ENCODE results near the gene IL24.
"Not testable (repeated sequence)": the region's sequence is repeated elsewhere in the genome, so short reads cannot be mapped to it uniquely, and the experiment has no call there.

IL24 gene, protein sequence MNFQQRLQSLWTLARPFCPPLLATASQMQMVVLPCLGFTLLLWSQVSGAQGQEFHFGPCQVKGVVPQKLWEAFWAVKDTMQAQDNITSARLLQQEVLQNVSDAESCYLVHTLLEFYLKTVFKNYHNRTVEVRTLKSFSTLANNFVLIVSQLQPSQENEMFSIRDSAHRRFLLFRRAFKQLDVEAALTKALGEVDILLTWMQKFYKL

DNA sequence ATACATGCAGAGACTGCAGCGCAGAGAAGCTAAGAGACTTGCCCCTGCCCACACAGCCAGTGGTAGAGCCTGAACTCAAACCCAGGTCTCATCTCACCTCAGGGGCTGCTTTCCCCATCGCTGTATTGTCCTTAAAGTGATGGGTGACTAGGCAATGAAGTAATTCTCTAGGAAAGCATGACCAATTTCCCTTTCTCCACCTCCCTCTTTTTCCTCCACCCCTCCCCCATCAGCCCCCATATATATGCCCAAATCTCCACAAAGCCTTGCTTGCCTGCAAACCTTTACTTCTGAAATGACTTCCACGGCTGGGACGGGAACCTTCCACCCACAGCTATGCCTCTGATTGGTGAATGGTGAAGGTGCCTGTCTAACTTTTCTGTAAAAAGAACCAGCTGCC lies at the start of gene IL24:
Gene IL24 (plus strand): TSS at position 269 of the 400 bp plus-strand sequence. CDS start 390 bp downstream, outside the sequence.
- DNase-seq, result no peak

DNA sequence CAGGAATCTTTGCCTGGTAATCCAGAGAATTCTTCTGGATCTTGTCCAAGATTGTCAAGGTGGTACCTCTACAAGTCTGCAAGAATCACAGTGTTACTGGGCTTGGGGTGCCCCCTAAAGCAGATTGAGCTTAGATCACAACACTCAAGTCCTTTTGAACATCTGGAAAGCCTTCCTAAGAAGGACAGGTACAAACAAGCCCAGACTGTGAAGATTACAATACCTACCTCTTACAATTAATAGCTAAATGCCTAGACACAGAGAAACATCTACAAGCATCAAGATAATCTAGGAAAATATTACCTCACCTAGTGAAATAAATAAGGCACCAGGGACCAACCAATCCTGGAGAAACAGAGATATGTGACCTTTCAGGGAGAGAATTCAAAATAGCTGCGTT lies 49.3 kb upstream of the IL24 start:
- DNase-seq, result no peak

DNA sequence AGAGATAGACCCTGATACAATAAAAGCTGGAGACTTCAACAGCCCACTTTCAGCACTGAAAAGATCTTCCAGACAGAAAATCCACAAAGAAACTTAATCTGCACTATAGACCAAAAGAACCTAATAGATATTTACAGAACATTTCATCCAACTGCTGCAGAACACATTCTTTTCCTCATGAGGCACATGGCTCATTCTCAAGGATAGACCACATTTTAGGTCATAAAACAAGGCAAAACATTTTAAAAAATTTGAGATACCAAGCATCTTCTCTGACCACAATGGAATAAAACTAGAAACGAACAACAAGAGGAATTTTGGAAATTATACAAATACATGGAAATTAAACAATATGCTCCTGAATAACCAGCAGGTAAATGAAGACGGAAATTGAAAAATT lies 46.8 kb upstream of the IL24 start:
- no peak for DNase-seq

DNA sequence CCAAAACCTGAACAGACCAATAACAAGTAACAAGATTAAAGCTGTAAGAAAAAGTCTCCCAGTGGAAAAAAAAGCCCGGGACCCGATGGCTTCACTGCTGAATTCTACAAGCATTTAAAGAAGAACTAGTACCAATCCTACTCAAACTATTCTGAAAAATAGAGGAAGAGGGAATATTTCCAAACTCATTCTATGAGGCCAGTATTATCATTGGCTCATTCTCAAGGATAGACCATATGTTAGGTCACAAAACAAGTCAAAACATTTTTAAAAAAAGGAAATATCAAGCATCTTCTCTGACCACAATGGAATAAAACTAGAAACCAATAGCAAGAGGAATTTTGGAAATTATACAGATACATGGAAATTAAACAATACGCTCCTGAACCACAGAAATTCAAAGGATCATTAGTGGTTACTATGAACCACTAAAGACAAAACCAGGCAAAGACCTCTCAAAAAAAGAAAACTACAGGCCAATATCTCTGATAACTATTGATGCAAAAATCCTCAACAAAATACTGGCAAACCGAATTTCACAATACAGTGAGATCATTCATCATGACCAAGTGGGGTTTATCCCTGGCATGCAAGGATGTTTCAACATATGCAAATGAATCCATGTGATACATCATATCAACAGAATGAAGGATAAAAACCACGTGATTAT lies 45.8 kb upstream of the IL24 start:
- no peak for DNase-seq

DNA sequence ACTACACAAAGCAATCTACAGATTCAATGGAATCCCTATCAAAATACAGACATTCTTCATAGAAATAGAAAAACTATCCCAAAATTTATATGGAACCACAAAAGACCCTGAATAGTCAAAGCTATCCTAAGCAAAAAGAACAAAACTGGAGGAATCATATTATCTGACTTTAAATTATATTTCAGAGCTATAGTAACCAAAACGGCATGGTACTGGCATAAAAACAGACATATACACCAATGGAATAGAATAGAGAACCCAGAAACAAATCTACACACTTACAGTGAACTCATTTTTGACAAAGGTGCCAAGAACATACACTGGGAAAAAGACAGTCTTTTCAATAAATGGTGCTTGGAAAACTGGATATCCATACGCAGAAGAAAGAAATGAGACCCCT lies 44.6 kb upstream of the IL24 start:
- DNase-seq, result not testable (repeated sequence)

DNA sequence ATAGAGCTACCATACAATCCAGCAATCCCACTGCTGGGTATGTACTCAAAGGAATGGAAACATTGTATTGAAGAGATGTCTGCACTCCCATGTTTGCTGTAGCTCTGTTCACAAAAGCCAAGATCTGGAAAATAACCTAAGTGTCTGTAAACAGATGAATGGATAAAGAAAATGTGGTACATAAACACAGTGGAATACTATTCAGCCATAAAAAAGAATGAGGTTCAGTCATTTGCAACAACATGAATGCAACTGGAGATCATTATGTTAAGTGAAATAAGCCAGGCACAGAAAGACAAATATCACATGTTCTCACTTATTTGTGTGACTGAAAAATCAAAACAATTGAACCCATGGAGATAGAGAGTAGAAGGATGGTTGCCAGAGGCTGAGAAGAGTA lies 43.5 kb upstream of the IL24 start:
- DNase-seq, result not testable (repeated sequence)

DNA sequence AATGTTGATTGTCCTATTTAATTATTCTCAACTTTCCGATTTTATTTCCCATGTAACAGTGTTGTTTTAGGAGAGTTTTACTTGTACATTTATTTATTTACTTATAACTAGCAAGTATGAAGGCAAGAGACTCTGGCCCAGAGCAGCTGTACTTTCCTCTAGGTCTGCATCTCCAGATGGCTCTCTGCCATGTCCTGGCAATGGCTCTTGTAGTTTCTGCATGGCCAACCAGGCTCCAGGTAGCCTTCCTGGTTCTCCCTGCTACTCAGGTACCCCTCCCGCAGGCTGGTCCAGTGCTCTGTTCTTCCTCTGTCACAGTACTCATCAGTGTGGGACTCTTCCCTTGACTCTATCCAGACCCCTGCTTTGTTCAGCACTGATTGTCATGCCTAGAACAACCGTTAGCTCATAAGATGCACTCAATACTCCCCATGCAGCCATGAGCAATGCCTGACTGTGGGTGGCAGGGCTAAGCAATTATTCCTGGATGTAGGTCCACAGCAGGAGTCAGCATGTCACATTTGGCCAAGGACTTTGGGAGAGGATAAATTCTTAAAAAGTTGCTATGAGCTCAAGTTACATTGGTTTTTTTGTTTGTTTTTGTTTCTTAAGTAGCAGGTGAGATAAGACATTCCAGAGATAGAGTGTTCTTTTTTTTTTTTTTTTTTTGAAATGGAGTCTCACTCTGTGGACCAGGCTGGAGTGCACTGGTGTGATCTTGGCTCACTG lies 42.7 kb upstream of the IL24 start:
- no peak for DNase-seq

DNA sequence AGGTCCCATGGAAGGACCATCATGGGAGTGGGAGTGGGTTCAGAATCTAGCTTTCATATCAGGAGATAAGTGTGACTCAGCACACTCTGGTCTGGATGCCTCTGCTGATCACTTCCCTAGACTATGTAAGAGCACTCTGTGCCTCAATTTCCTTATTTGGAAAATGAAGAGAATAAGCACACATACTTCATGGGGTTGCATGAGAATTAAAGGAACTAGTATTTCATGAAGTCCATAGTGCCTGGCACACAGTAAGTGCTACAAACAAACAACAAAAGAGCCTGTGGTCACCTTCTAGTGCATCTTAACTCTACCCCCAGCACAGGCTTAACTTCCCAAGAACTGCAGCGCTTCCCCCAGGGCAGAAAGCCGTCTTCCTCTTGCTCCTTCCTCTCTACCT lies 41.4 kb upstream of the IL24 start:
- no peak for DNase-seq

DNA sequence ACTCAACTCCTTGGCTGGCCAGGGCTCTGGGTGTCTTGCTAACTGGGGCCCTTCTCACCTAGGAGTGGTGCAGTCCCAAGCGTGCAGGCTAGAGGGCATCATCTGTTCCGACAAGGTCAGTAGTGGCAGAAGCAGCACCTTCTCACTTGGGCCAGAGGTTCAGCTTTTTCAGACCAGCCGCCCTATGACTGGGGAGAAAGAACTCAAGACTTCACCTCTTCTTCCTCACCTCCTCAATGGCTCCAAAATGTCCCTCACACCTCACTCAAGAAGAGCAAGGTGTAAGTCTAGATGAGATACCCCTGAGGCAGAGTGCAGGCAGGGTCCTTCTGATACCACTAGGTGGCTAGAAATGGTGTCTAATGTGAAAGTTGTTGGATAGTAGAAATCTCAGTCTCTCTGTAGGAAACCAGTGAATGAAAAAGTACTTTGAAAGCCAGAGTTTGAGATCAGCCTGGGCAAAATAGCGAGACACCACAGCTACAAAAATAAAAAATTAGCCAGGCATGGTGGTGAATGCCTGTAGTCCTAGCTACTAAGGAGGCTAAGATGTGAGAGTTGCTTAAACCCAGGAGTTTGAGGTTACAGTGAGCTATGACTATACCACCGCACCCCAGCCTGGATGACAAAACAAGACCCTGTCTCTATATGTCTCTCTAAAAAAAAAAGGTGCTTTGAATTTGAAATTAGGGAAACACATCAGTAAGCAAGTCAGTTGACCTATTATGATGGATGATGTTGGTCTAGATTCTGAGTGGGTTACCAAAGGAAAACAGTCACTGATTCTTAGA lies 40.4 kb upstream of the IL24 start:
- no peak for DNase-seq

DNA sequence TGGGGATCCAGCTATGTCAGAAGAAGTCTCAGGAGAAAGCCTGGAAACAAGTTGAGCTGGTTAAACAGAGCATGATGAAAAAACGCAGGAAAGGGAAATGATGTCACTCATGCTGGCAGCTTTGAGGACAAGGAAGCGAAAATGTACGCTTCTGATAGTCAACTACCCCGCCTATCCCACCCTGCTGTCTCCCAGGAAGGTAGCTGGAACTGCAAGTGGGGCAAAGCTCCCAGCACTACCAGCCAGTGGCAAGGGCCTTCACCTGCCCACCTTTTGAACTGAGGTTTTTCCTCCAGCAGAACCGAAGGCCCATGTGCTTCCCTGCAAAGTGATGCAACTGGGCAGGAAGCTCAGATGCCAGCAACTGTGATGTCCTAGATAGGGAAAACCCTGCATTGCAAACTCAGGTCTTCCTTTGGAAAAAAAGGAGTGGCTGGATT lies 38.1 kb upstream of the IL24 start:
- DNase-seq, result no peak

DNA sequence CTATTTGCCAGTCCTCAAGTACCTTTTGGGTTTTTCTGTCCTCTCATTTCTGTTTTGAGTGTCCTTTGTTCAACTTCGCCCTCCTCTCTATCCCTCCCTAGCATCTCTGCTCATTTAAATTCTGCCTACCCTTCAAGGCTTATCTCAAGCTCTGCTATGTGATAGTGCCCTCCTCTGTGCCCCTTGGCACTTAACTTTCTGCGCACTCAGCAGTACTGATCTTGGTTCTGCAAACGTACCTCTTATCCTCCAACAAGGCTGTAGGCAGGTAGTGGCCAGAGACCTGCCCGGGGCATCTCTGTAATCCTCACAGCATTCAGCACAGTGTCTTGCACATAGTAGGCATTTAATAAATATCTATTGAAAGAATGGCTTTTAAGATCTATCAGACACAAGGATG lies 37.1 kb upstream of the IL24 start:
- DNase-seq, result no peak

DNA sequence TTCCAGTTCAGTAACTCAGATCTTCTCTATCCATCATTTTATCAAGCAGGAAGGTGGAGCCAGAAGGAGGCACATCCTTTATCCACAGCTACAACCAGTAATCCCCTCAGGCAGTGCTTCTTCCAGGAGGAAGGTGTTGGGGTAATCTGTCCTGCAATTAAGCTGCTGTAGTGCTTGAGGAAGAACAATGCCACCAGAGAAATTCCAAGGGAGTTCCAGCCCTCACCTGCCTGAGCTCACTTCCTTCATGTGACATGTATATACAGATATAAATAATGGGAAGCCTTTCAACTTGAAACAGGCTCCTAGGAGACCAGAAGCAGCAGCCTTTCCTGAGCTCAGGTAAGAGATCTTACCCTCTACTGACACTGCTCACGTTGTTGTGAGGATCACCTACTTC lies 34.0 kb upstream of the IL24 start:
- DNase-seq, result no peak

DNA sequence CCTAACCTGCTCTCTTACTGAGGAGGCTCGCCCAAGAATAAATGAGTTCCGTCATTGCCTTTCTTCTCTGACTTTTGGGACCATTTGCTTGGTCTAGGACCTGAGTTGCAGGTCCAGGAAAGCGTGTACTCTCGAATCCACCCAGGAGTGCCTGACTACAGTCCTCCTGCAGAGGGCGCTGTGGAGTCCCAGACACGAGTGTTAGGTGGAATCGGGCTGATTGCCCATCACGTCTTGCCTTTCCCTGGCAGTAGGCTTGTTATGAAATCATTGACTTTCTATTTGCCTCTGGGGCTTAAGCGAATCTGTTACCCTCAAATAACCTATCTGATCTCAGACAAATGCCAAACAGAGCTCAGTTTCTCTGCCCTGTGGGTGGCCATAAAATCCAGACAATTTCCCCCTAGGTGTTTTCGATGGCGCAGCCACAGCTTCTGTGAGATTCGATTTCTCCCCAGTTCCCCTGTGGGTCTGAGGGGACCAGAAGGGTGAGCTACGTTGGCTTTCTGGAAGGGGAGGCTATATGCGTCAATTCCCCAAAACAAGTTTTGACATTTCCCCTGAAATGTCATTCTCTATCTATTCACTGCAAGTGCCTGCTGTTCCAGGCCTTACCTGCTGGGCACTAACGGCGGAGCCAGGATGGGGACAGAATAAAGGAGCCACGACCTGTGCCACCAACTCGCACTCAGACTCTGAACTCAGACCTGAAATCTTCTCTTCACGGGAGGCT lies 32.1 kb upstream of the IL24 start, which contains the start of gene IL20:
Gene IL20 (plus strand): TSS at position 685 of the 733 bp plus-strand sequence. CDS start 230 bp downstream, outside the sequence.
- DNase-seq, result peak; percentile 83

DNA sequence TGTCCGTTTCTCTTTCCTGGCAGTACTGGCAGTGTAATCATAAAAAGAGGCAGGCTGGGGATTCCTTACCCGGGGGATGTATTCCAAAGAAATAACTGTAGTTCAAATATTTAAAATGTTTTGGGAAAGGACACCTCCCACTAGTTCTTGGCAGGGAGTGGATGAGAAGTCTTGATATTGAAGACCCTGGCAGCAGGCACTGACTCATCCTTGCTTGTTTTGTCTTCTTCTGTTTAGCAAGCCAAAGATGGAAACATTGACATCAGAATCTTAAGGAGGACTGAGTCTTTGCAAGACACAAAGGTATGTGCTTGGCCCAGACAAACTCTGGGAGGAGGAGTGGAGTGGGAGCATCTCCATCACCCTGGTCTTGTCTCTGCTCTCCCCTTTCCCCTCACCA lies 31.2 kb upstream of the IL24 start:
- no peak for DNase-seq

DNA sequence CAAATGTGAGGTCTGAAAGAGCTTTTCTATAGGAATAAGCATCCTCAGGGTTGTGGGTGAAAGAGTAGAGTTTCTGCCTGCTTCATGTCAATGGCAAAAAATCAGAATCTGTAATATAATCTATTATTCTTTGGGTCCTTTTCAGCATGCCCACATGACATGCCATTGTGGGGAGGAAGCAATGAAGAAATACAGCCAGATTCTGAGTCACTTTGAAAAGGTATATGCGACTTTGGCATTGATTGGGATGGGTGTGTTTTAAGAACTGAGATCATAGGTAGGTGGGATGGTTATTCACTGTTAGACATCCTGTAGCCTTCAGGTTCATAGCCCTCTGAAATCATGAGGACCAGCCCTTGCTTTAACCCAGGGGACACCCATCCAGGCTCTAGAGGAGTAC lies 30.0 kb upstream of the IL24 start:
- DNase-seq, result no peak

DNA sequence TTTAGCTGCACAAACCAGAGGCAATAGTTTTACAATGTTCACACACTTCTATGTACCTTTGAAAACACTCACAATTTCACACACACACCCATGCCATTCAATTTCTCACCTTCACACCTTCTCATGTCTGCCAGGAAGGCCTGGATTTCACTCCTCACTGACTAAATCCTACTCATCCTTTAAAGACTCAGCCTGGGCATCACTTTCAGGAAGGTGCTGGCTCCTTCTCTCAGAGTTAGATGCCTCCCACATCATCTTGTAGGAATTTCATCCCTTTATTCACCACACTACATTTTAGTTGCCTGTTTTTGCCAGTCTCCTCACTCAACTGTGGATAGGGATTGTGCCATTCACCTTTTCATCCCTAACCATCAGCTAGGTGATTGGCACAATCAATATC lies 29.5 kb upstream of the IL24 start:
- no peak for DNase-seq

DNA sequence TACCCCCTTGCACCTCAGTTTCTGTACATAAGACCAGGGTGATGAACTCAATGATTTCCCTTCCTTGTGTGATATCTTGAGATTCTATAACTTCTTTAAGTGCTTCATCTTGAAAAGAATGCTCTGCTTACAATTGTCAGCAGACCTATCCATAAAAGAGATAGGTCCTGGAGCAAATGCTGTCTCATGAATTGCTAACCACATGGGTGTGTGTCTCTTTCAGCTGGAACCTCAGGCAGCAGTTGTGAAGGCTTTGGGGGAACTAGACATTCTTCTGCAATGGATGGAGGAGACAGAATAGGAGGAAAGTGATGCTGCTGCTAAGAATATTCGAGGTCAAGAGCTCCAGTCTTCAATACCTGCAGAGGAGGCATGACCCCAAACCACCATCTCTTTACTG lies 29.0 kb upstream of the IL24 start:
- DNase-seq, result no peak

DNA sequence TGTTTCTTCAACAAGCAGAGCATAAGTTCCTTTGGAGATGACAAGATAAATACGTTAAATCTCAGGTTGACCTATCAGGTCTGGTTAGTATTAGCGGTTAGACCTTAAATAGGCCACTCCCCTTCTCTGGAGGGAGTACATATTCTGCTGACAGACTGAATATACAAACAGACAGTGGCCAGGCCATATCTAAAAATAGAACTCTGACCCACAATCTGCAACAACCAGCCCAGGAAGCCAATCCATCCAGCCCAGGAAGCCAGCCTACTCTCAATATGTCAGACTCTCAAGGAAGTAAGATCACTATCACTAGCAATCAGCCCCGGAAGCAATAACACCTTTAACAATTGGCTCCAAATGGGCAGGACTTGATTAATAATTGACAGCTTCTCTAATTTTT lies 25.1 kb upstream of the IL24 start:
- no peak for DNase-seq

DNA sequence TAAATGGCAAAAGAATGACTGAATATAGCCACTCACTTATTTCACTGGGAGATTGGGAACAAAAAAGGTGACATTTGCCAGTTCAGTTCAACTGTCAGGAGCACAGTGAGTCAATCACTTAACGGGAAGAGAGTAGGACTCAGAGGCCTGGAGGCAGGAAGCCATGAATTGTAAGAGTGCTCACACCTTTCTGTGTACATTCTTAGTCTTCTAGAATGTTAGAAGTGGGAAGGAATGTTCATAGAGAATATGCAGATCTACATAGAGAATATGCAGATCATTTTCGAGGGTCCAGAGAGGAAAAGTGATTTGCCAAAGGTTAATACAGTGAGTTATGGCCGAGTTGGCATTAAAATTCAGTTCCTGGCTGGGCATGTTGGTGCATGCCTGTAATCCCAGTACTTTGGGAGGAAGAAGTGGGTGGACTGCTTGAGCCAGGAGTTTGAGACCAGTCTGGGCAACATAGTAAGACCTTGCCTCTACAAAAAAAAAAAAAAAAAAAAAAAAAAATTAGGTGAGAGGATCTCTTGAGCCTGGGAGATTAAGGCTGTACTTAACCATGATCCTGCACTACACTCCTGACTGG lies 23.5 kb upstream of the IL24 start:
- DNase-seq, result no peak

DNA sequence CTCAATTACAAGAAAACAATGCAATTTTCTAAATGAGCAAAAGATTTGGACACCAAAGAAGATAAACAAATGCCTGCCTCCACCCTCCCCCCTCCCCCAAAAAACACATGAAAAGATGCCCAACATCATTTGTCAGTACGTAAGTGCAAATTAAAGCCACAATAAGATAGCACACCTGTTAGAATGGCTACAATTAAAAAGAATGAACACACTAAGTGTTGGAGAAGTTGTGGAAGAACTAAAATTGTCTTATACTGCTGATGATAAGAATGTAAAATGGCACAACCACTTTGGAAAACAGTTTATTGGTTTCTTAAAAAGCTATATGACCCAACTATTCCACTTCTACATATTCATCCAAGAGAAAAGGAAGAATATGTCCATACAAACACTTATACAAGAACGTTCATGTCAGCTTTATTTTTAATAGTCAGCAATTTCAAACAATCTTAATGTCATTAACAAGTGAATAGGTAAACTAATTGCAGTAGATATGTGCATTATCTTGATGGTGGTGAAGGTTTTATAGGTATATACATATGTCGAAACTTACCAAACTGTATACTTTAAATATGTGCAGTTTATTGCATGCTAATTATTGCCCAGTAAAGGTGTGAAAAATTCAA lies 21.4 kb upstream of the IL24 start:
- no peak for DNase-seq

DNA sequence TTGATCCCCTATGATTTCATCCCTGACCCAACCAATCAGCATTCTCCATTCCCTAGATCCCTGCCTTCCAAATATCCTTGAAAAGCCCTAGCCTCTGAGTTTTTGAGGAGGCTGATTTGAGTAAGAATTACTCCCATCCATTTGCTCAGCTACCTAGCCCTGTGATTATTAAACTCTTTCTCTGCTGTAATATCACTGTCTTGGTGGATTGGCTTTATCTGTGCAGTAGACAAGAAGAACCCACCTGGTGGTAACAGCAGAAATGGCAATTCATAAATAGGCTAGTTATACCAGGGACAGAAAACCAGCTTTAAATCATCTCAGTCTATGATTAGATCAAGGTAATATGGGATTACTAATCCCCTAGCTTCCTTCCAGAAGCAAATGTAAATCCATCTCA lies 18.8 kb upstream of the IL24 start:
- no peak for DNase-seq

DNA sequence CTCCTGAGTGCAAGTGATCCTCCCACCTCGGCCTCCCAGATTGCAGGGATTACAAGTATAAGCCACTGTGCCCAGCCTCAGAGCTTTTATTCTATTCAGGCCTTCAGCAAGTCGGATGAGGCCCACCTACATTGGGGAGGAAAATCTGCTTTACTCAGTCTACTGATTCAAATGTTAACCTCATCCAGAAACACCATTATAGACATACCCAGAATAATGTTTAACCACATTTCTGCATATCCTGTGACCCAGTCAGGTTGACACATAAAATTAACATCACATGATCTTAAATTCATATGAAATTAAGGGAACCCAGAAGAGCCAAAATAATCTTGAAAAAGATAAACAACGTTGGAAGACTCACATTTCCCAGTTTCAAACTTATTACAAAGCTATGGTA lies 16.9 kb upstream of the IL24 start:
- DNase-seq, result no peak
